OCI-LY1 (cell line): ENCODE measurements around the gene NRP1.

Experiments
- H2AFZ ChIP-seq: fragments of 200-600 bp; sonication (generic), shearing (Covaris generic); 2 replicates; pipeline ENCODE4 v1.6.0; 2014; ENCODE audit warnings: antibody characterized with exemption, mild to moderate bottlenecking, low read length
- H3F3A ChIP-seq: fragments of 200-600 bp; sonication (generic), shearing (Covaris generic); 2 replicates; pipeline ENCODE4 v1.6.0; 2014; ENCODE audit warnings: mild to moderate bottlenecking, antibody characterized with exemption, low read length, moderate library complexity; ENCODE audit not compliant: insufficient read depth
- H3K27ac ChIP-seq: fragments of 200-600 bp; sonication (generic); 2 replicates; pipeline ENCODE4 v1.5.1; 2014; ENCODE audit warnings: low read length, mixed run types, mild to moderate bottlenecking, low read depth; ENCODE audit not compliant: poor library complexity, severe bottlenecking
- H3K27me3 ChIP-seq: fragments of 200-600 bp; sonication (generic); 2 replicates; pipeline ENCODE4 v1.6.0; 2014; ENCODE audit warnings: antibody characterized with exemption, mild to moderate bottlenecking, low read length, moderate library complexity; ENCODE audit not compliant: insufficient read depth
- H3K36me3 ChIP-seq: fragments of 200-600 bp; sonication (generic); 2 replicates; pipeline ENCODE4 v1.6.1; 2014; ENCODE audit warnings: mild to moderate bottlenecking, antibody characterized with exemption, low read length, moderate library complexity, mixed read lengths; ENCODE audit not compliant: insufficient read depth
- H3K4me1 ChIP-seq: fragments of 200-600 bp; sonication (generic); 2 replicates; pipeline ENCODE4 v1.5.1; 2014; ENCODE audit warnings: mild to moderate bottlenecking, low read length, moderate library complexity; ENCODE audit not compliant: insufficient read depth, severe bottlenecking
- H3K4me2 ChIP-seq: fragments of 200-600 bp; sonication (generic), shearing (Covaris generic); 2 replicates; pipeline ENCODE4 v1.6.1; 2014; ENCODE audit warnings: low read length
- H3K4me3 ChIP-seq: fragments of 200-600 bp; sonication (generic); 2 replicates; pipeline ENCODE4 v1.5.1; 2014; ENCODE audit warnings: low read length, low read depth, mild to moderate bottlenecking, mixed read lengths; ENCODE audit not compliant: poor library complexity, severe bottlenecking
- H3K79me2 ChIP-seq: fragments of 200-600 bp; shearing (Covaris generic); 2 replicates; pipeline ENCODE4 v1.6.1; 2016; ENCODE audit warnings: mixed run types, low read length, mixed read lengths; ENCODE audit not compliant: insufficient read depth
- H3K9ac ChIP-seq: fragments of 200-600 bp; sonication (generic), shearing (Covaris generic); 2 replicates; pipeline ENCODE4 v1.6.1; 2014; ENCODE audit warnings: mild to moderate bottlenecking, low read length, mixed read lengths
- H3K9me2 ChIP-seq: fragments of 200-600 bp; sonication (generic), shearing (Covaris generic); 2 replicates; pipeline ENCODE4 v1.6.1; 2014; ENCODE audit warnings: low read depth, mild to moderate bottlenecking, low read length, mixed read lengths
- H3K9me3 ChIP-seq: fragments of 200-600 bp; shearing (Covaris generic); 2 replicates; pipeline ENCODE4 v1.6.1; 2014; ENCODE audit warnings: low read length, mixed read lengths
- H4K20me1 ChIP-seq: fragments of 200-600 bp; sonication (generic), shearing (Covaris generic); 2 replicates; pipeline ENCODE4 v1.6.0; 2016; ENCODE audit warnings: mild to moderate bottlenecking, low read length; ENCODE audit not compliant: insufficient read depth
- CTCF ChIP-seq: fragments of 200-600 bp; sonication (generic), shearing (Covaris generic); IDR thresholded peaks from 2 replicates; pipeline ENCODE4 v1.5.1; 2017; ENCODE audit warnings: mild to moderate bottlenecking, antibody characterized with exemption, low read length, moderate library complexity, mixed read lengths
- EZH2 ChIP-seq: fragments of 200-600 bp; sonication (generic), shearing (Covaris generic); IDR thresholded peaks from 2 replicates; pipeline ENCODE4 v1.8.0; 2017; ENCODE audit warnings: borderline replicate concordance, mixed run types, mild to moderate bottlenecking, antibody characterized with exemption, low read length, moderate library complexity, mixed read lengths

The NRP1 gene

DNA sequence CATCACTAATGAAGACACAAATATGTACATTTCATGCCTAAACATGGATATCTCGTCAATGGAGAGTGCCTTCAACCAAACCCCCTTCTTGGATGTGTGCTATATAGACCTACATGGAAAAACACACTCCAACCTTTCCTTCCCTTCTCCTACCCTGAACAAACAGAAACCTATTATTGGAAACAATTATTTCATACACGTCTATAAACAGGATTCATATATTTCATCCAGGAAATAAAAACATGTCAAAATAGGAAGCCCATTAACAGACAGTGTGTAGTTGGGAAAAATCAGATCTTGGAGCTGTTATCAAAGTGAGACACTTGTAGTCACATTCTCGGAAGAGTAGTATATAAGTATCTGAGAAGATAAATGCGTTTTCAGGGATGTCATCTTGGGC is 81.1 kb downstream of the NRP1 start:
- Histone ChIP-seq H3K9me2 (no peaks in the 10 kb centered on the region), H3K4me2 (no peak overlapping the region), H4K20me1 (no peaks in the 10 kb centered on the region), H3K27me3 (no peaks in the 10 kb centered on the region), H3K9me3 (no peaks in the 10 kb centered on the region), H3K4me3 (no peak overlapping the region), H2AFZ (no peak overlapping the region), H3K4me1 (no peaks in the 10 kb centered on the region), H3K36me3 (no peaks in the 10 kb centered on the region; the same call in 1 of the 2 replicates), H3K79me2 (no peaks in the 10 kb centered on the region), H3F3A (no peaks in the 10 kb centered on the region), H3K27ac (no peak overlapping the region), H3K9ac (no peak overlapping the region)
- TF ChIP-seq EZH2 (no peak), CTCF (no peak)

DNA sequence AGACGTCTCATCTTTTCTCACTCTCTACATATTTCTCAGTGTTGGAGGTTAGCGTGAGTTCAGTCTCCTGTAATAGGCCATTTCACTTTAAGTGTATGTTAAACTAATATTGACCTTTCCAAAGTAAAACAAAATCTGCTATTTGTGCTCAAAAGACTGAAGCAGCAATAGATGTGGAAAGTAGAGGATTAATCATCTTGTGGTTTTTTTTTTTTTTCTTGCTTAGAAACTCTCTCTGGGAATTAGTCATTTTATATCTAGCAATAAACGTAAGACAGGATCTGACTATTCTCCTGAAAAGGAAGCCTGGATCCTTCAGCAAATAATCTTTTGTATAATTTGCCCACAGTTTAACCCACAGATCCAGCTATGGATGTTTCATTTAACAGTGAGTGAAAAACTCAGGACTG is 81.7 kb downstream of the NRP1 start:
- H3K4me3 ChIP-seq = no peak overlapping the region
- no peak overlapping the region for H3K27ac ChIP-seq
- H4K20me1 ChIP-seq = no peaks in the 10 kb centered on the region
- no peaks in the 10 kb centered on the region for H3K4me1 ChIP-seq
- H3K36me3 ChIP-seq = no peaks in the 10 kb centered on the region; the same call in 1 of the 2 replicates
- H3K9me2 ChIP-seq = no peaks in the 10 kb centered on the region
- H3K9me3 ChIP-seq = no peaks in the 10 kb centered on the region
- H3K4me2 ChIP-seq = no peak overlapping the region
- no peaks in the 10 kb centered on the region for H3K27me3 ChIP-seq
- no peak overlapping the region for H3K9ac ChIP-seq
- no peaks in the 10 kb centered on the region for H3K79me2 ChIP-seq
- TF ChIP-seq EZH2 = no peak
- no peak for TF ChIP-seq CTCF
- no peaks in the 10 kb centered on the region for H3F3A ChIP-seq
- H2AFZ ChIP-seq = no peak overlapping the region

- H3K9ac ChIP-seq = no peak overlapping the region
- no peak for TF ChIP-seq CTCF
- no peak for TF ChIP-seq EZH2
- H2AFZ ChIP-seq = no peak overlapping the region
- H3K9me3 ChIP-seq = no peaks in the 10 kb centered on the region
- H3K27ac ChIP-seq = no peak overlapping the region
- H3K4me3 ChIP-seq = no peak overlapping the region
- H3K79me2 ChIP-seq = no peaks in the 10 kb centered on the region
- H3K27me3 ChIP-seq = no peaks in the 10 kb centered on the region
- H4K20me1 ChIP-seq = no peaks in the 10 kb centered on the region
- no peaks in the 10 kb centered on the region; the same call in 1 of the 2 replicates for H3K36me3 ChIP-seq
- no peaks in the 10 kb centered on the region for H3K4me1 ChIP-seq
- no peak overlapping the region for H3K4me2 ChIP-seq
- no peaks in the 10 kb centered on the region for H3K9me2 ChIP-seq
- H3F3A ChIP-seq = no peaks in the 10 kb centered on the region
These were observed 82.1 kb downstream of the NRP1 start for GRCh38 chr10:33252324-33252723.
